Epithelial cell of esophagus (primary cell): ENCODE measurements around the gene SP3.
A peak's percentile ranks its signal among the peaks of the same experiment; 100 is the strongest.

Experiments used
- DNase-seq: peaks from one replicate; pipeline ENCODE4 v3.0.0; 2010; ENCODE audit warnings: low read depth
- H3K4me3 ChIP-seq: 2 replicates; pipeline ENCODE4 v1.5.1; 2011; ENCODE audit warnings: mild to moderate bottlenecking, low read length, control low read depth
- CTCF ChIP-seq: IDR thresholded peaks from 2 replicates; pipeline ENCODE4 v1.5.1; 2011; ENCODE audit warnings: low read depth, mild to moderate bottlenecking, low read length, control low read depth, inconsistent platforms; ENCODE audit not compliant: insufficient read depth; ENCODE audit errors: missing control alignments

Gene SP3

GRCh38 chr2:173956454-173956853, 8.7 kb downstream of the SP3 start:
- H3K4me3 ChIP-seq = no peak overlapping the region
- TF ChIP-seq CTCF = no peak
- DNase-seq = no peak

GRCh38 chr2:173955867-173956266, 9.3 kb downstream of the SP3 start:
- no peak for TF ChIP-seq CTCF
- no peak overlapping the region for H3K4me3 ChIP-seq
- no peak for DNase-seq

GRCh38 chr2:173955004-173955403, 10.2 kb downstream of the SP3 start:
- no peak overlapping the region for H3K4me3 ChIP-seq
- peak; percentile 17 for DNase-seq
- no peak for TF ChIP-seq CTCF

GRCh38 chr2:173953047-173953424, 12.1 kb downstream of the SP3 start:
- H3K4me3 ChIP-seq = no peak overlapping the region
- no peak for TF ChIP-seq CTCF
- DNase-seq = no peak

GRCh38 chr2:173952267-173953046, 12.7 kb downstream of the SP3 start:
- no peak overlapping the region for H3K4me3 ChIP-seq
- TF ChIP-seq CTCF = no peak
- DNase-seq = no peak

DNA sequence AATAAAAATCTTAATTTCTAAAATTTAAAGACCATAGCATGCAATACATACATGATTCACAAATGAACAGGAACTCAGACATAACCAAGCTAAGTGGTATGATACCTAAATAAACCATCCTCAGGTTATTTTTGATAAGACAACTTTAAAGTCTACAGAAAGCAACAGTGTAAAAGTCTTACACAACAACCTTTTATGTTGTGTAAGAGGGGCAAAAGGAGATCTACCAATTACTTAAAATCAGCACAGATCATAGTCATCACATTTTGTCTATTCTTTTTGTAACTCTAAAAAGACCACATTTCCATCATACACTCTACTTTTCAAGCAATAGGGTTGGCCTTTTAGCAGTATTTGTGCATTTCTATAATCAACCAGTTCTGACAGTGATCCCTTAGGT, 16.3 kb downstream of the SP3 start:
- no peak for DNase-seq
- H3K4me3 ChIP-seq = no peak overlapping the region
- TF ChIP-seq CTCF = no peak

GRCh38 chr2:173948198-173948597, 17.0 kb downstream of the SP3 start:
- H3K4me3 ChIP-seq = no peak overlapping the region
- no peak for TF ChIP-seq CTCF
- peak; percentile 14 for DNase-seq
